HCT116 (cell line): ENCODE results near the gene NDN. TPM values are rescaled to one million over a fixed set of nuclear protein-coding genes. Genes with fewer than 3 reads are reported as not detected.

Experiments used
- ATAC-seq: fragments of 200-7000 bp; cut with Tn5 transposase; 2 replicates; pipeline ENCODE4 v1.9.1; 2020; ENCODE audit warnings: mild to moderate bottlenecking, moderate library complexity
- BruUV-seq: library from RNA; stranded (reverse); fragments of 400-500 nt; replicated peaks from 2 replicates; lab custom pipeline; 2021; lab: Mats Ljungman, UMichigan
- CTCF ChIA-PET: fragments of 300-600 bp; sonication (Branson Sonifier 250); formaldehyde crosslinking; loops from one replicate; lab custom pipeline; 2021; ENCODE audit warnings: antibody characterized with exemption; lab: Charles Lee
- POLR2A ChIA-PET: fragments of 300-600, 350-600 bp; sonication (Branson Sonifier 250); formaldehyde crosslinking; loops from one replicate; lab custom pipeline; 2021; ENCODE audit warnings: antibody characterized with exemption; lab: Charles Lee
- RAD21 ChIA-PET, 2 experiments: fragments of 300-600 bp; sonication (Branson Sonifier 250); formaldehyde crosslinking; loops; one replicate each; lab custom pipeline; 2023; ENCODE audit warnings: low total read pairs in 2 of 2; ENCODE audit not compliant: uncharacterized antibody in 2 of 2, unreplicated experiment in 2 of 2, low non-redundant PET in 1 of 2; lab: Charles Lee
- DNase-seq: peaks from one replicate; pipeline ENCODE4 v3.0.0-alpha.2; 2010; ENCODE audit warnings: low read depth, low spot score
- H2AFZ ChIP-seq: fragments of 200-600 bp; shearing (Covaris generic), sonication (generic); 2 replicates; pipeline ENCODE4 v1.6.1; 2017; ENCODE audit warnings: low read depth, mixed run types, mixed read lengths, antibody characterized with exemption, low read length; ENCODE audit not compliant: poor library complexity, severe bottlenecking
- H3K27ac ChIP-seq: 2 replicates; pipeline ENCODE4 v1.5.1; 2012; ENCODE audit warnings: low read depth, low read length
- H3K27me3 ChIP-seq: fragments of 200-600 bp; sonication (generic); 2 replicates; pipeline ENCODE4 v1.6.1; 2016; ENCODE audit warnings: mixed run types, low read length, mixed read lengths; ENCODE audit not compliant: insufficient read depth
- H3K36me3 ChIP-seq, 2 experiments: fragments of 200-500 bp in 1 of 2; fragments of 200-600 bp in 1 of 2; sonication (Bioruptor generic) in 1 of 2; sonication (generic) in 1 of 2; 2 replicates each; pipeline versions ENCODE4 v1.5.1 to v1.6.1; 2014 to 2016; ENCODE audit warnings: low read length in 2 of 2, inconsistent platforms in 1 of 2, mixed read lengths in 1 of 2, mixed run types in 1 of 2; ENCODE audit not compliant: insufficient read depth in 2 of 2, control insufficient read depth in 1 of 2
- H3K4me1 ChIP-seq, 2 experiments: fragments of 200-600 bp in 1 of 2; sonication (generic) in 1 of 2; 2 replicates each; pipeline versions ENCODE4 v1.5.1 to v1.6.1; 2012 to 2017; ENCODE audit warnings: low read length in 2 of 2, inconsistent platforms in 1 of 2, mild to moderate bottlenecking in 1 of 2, mixed read lengths in 1 of 2, mixed run types in 1 of 2, moderate library complexity in 1 of 2; ENCODE audit not compliant: insufficient read depth in 2 of 2, control insufficient read depth in 1 of 2
- H3K4me2 ChIP-seq: fragments of 200-600 bp; sonication (generic); 2 replicates; pipeline ENCODE4 v1.6.1; 2017; ENCODE audit warnings: mixed run types, low read length, mixed read lengths
- H3K4me3 ChIP-seq, 2 experiments: fragments of 200-600 bp in 1 of 2; sonication (generic) in 1 of 2; replicated peaks in 1 of 2; 2 replicates each; pipeline ENCODE4 v1.5.1; 2011 to 2016; ENCODE audit warnings: low read length in 2 of 2, control low read depth in 1 of 2, low read depth in 1 of 2, mild to moderate bottlenecking in 1 of 2, mixed read lengths in 1 of 2, mixed run types in 1 of 2
- H3K79me2 ChIP-seq: fragments of 200-600 bp; sonication (generic); 2 replicates; pipeline ENCODE4 v1.6.1; 2017; ENCODE audit warnings: mild to moderate bottlenecking, mixed run types, low read length, moderate library complexity, mixed read lengths; ENCODE audit not compliant: insufficient read depth
- H3K9ac ChIP-seq: fragments of 200-600 bp; sonication (generic); 2 replicates; pipeline ENCODE4 v1.6.1; 2016; ENCODE audit warnings: low read length, mixed read lengths
- H3K9me2 ChIP-seq: fragments of 200-600 bp; sonication (generic), shearing (Covaris generic); 2 replicates; pipeline ENCODE4 v1.6.1; 2017; ENCODE audit warnings: mixed run types, mild to moderate bottlenecking, moderate library complexity; ENCODE audit not compliant: insufficient read depth
- H3K9me3 ChIP-seq, 2 experiments: fragments of 200-500 bp in 1 of 2; fragments of 200-600 bp in 1 of 2; sonication (Bioruptor generic) in 1 of 2; sonication (generic) in 1 of 2; 2 replicates each; pipeline ENCODE4 v1.6.1; 2014 to 2017; ENCODE audit warnings: low read length in 2 of 2, mixed read lengths in 2 of 2, inconsistent platforms in 1 of 2, low read depth in 1 of 2, mild to moderate bottlenecking in 1 of 2, mixed run types in 1 of 2, moderate library complexity in 1 of 2; ENCODE audit not compliant: control insufficient read depth in 1 of 2, insufficient read depth in 1 of 2
- H4K20me1 ChIP-seq: fragments of 200-600 bp; sonication (generic), shearing (Covaris generic); 2 replicates; pipeline ENCODE4 v1.6.1; 2017; ENCODE audit warnings: mixed run types, mild to moderate bottlenecking, moderate library complexity; ENCODE audit not compliant: insufficient read depth
- CEBPB ChIP-seq: IDR thresholded peaks from 2 replicates; pipeline ENCODE4 v1.6.1; 2012; ENCODE audit warnings: low read depth
- EGR1 ChIP-seq: IDR thresholded peaks from 2 replicates; pipeline ENCODE4 v1.6.1; 2012; ENCODE audit warnings: low read depth
- JUND ChIP-seq: IDR thresholded peaks from 2 replicates; pipeline ENCODE4 v1.6.1; 2012
- POLR2AphosphoS5 ChIP-seq: IDR thresholded peaks from 2 replicates; pipeline ENCODE4 v1.6.1; 2011; ENCODE audit warnings: mild to moderate bottlenecking, low read depth, low read length, moderate library complexity
- SRF ChIP-seq: IDR thresholded peaks from 2 replicates; pipeline ENCODE4 v1.6.1; 2012; ENCODE audit warnings: low read depth
- TCF7L2 ChIP-seq: IDR thresholded peaks from 2 replicates; pipeline ENCODE4 v1.7.0; 2011; ENCODE audit warnings: borderline replicate concordance, inconsistent platforms; ENCODE audit not compliant: insufficient read depth, insufficient read length; ENCODE audit errors: extremely low read depth
- YY1 ChIP-seq: IDR thresholded peaks from 2 replicates; pipeline ENCODE4 v1.6.1; 2011; ENCODE audit warnings: low read length, low read depth, moderate library complexity, mild to moderate bottlenecking; ENCODE audit not compliant: insufficient replicate concordance; ENCODE audit errors: extremely low read depth
- intact Hi-C: fragments of 100-400 bp; cut with micrococcal nuclease; formaldehyde crosslinking; loops from 2 replicates; pipeline ENCODE4 v1.10.0; 2022
- total RNA-seq: library from RNA; stranded (reverse); gene quantifications from one replicate; pipeline ENCODE4 v1.2.1, GENCODE V29; 2021; ENCODE audit not compliant: unreplicated experiment
- TF ChIP-seq, protein P1 (sequence below): IDR thresholded peaks from 2 replicates; pipeline ENCODE4 v1.6.1; 2011; ENCODE audit warnings: mild to moderate bottlenecking, low read length, moderate library complexity; ENCODE audit not compliant: insufficient replicate concordance; ENCODE audit errors: extremely low read depth
- TF ChIP-seq, protein P2 (sequence below): IDR thresholded peaks from 2 replicates; pipeline ENCODE4 v1.6.1; 2012; ENCODE audit warnings: low read depth

Gene NDN
- total RNA-seq, 1 experiment from 2014 or later = not detected

DNA sequence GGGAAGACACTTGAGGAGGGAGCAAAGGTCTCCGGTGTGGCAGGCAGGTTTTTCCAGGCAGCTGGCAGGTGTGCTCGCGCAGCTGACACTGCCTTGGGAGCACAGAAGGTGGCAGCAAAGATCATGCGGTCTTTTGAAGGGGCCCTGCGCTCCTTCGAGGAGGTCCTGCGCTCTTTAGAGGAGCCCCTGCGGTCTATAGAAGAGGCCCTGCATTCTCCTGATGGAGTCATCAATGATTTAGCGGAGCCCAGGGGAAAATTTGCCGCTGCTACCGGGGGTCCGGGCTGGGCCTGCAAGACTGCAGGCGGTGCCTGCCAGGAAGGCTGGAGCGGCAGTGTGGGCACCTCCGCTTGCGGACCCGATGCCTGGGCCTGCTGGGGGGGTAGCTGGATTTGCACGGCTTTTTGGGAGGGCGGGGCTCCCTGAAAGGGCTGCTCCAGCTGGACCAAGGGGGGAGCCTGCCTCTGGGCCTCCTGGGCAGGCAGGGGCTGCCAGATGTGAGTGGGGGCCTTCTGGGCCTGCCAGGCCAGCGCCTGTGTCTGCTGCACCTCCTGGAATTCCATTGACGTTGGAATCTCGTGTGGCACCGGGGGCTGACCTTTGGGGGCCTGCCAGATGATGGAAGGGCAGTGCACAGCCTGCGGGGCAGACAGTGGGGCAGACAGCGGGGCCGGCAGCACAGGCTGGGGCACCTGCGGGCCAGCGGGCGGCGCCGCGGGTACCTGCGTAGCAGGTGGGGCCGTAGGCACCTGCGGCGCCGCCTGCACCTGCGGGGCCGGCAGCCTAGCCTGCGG lies 41.5 kb downstream of the NDN start:
- no peak overlapping the region for H3K27ac ChIP-seq
- no peak overlapping the region for H3K9ac ChIP-seq
- DNase-seq (no peak), ATAC-seq (no peak)
- intact Hi-C loops = loop anchor here (5.0 to 10.0 kb wide), 2 partner anchors 1789 to 1857 kb away; partner anchors contain the start of gene UBE3A
- no peak overlapping the region for H3K4me2 ChIP-seq
- H3K9me2 ChIP-seq = no peaks in the 10 kb centered on the region
- RAD21 ChIA-PET = no interaction called here
- no peaks in the 10 kb centered on the region for H3K36me3 ChIP-seq
- H3K4me1 ChIP-seq = no peaks in the 10 kb centered on the region
- H3K79me2 ChIP-seq = no peaks in the 10 kb centered on the region
- H2AFZ ChIP-seq = no peak overlapping the region
- no peaks in the 10 kb centered on the region for H3K9me3 ChIP-seq
- POLR2A ChIA-PET = no interaction called here
- H4K20me1 ChIP-seq = no peaks in the 10 kb centered on the region
- CTCF ChIA-PET = no interaction called here
- H3K27me3 ChIP-seq = no peaks in the 10 kb centered on the region
- TF ChIP-seq EGR1 (no peak), CEBPB (no peak)
- no peak overlapping the region for H3K4me3 ChIP-seq
- no TSS peak for BruUV-seq

DNA sequence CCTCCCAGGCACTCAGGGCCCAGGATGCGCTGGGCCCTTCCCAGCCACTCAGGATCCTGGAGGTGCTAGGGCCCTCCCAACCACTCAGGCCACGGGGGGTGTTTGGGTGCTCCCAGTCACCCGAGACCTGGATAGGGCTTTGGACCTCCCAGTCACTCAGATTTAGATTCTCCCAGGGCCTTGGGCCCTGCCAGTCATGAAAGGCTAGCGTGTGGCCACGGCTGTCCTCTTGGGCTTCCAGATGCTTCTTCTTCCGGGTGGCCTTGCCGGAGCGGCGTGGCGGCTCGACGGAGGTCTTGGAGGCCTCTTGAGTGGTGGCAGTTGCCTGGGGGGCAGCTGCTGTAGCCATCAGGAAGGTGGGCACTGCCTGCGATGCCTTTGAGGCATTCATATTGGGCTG lies 42.3 kb downstream of the NDN start:
- no peak for DNase-seq
- ATAC-seq = no peak
- Histone ChIP-seq H3K4me1 (no peaks in the 10 kb centered on the region), H2AFZ (no peak overlapping the region), H3K27me3 (no peaks in the 10 kb centered on the region), H3K9ac (no peak overlapping the region), H4K20me1 (no peaks in the 10 kb centered on the region), H3K9me3 (no peaks in the 10 kb centered on the region), H3K4me2 (no peak overlapping the region), H3K27ac (no peak overlapping the region), H3K9me2 (no peaks in the 10 kb centered on the region), H3K4me3 (no peak overlapping the region), H3K79me2 (no peaks in the 10 kb centered on the region), H3K36me3 (no peaks in the 10 kb centered on the region)
- POLR2A ChIA-PET = no interaction called here
- intact Hi-C loops = loop anchor here (5.0 to 10.0 kb wide), 2 partner anchors 1790 to 1857 kb away; partner anchors contain the start of gene UBE3A
- no peak for TF ChIP-seq YY1
- TF ChIP-seq TCF7L2 = no peak
- no peak for TF ChIP-seq POLR2AphosphoS5
- TF ChIP-seq JUND = no peak
- TF ChIP-seq SRF = no peak
- TF ChIP-seq EGR1 = no peak
- TF ChIP-seq, protein P1, sequence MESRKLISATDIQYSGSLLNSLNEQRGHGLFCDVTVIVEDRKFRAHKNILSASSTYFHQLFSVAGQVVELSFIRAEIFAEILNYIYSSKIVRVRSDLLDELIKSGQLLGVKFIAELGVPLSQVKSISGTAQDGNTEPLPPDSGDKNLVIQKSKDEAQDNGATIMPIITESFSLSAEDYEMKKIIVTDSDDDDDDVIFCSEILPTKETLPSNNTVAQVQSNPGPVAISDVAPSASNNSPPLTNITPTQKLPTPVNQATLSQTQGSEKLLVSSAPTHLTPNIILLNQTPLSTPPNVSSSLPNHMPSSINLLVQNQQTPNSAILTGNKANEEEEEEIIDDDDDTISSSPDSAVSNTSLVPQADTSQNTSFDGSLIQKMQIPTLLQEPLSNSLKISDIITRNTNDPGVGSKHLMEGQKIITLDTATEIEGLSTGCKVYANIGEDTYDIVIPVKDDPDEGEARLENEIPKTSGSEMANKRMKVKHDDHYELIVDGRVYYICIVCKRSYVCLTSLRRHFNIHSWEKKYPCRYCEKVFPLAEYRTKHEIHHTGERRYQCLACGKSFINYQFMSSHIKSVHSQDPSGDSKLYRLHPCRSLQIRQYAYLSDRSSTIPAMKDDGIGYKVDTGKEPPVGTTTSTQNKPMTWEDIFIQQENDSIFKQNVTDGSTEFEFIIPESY = no peak
- TF ChIP-seq, protein P2, sequence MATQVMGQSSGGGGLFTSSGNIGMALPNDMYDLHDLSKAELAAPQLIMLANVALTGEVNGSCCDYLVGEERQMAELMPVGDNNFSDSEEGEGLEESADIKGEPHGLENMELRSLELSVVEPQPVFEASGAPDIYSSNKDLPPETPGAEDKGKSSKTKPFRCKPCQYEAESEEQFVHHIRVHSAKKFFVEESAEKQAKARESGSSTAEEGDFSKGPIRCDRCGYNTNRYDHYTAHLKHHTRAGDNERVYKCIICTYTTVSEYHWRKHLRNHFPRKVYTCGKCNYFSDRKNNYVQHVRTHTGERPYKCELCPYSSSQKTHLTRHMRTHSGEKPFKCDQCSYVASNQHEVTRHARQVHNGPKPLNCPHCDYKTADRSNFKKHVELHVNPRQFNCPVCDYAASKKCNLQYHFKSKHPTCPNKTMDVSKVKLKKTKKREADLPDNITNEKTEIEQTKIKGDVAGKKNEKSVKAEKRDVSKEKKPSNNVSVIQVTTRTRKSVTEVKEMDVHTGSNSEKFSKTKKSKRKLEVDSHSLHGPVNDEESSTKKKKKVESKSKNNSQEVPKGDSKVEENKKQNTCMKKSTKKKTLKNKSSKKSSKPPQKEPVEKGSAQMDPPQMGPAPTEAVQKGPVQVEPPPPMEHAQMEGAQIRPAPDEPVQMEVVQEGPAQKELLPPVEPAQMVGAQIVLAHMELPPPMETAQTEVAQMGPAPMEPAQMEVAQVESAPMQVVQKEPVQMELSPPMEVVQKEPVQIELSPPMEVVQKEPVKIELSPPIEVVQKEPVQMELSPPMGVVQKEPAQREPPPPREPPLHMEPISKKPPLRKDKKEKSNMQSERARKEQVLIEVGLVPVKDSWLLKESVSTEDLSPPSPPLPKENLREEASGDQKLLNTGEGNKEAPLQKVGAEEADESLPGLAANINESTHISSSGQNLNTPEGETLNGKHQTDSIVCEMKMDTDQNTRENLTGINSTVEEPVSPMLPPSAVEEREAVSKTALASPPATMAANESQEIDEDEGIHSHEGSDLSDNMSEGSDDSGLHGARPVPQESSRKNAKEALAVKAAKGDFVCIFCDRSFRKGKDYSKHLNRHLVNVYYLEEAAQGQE = no peak
- BruUV-seq = no TSS peak
- CTCF ChIA-PET = no interaction called here
- RAD21 ChIA-PET = no interaction called here
